Hematopoietic multipotent progenitor cell treated with erythropoietin and hydrocortisone succinate and interleukin-3 and kit ligand, for 6 days (in vitro differentiated cells): ENCODE results near the gene RAD51B.
"Not testable (repeated sequence)": the region's sequence is repeated elsewhere in the genome, so short reads cannot be mapped to it uniquely, and the experiment has no call there.

ENCODE experiments used
- DNase-seq: peaks from one replicate; pipeline ENCODE4 v3.0.0-alpha.2; 2015

RAD51B gene

DNA sequence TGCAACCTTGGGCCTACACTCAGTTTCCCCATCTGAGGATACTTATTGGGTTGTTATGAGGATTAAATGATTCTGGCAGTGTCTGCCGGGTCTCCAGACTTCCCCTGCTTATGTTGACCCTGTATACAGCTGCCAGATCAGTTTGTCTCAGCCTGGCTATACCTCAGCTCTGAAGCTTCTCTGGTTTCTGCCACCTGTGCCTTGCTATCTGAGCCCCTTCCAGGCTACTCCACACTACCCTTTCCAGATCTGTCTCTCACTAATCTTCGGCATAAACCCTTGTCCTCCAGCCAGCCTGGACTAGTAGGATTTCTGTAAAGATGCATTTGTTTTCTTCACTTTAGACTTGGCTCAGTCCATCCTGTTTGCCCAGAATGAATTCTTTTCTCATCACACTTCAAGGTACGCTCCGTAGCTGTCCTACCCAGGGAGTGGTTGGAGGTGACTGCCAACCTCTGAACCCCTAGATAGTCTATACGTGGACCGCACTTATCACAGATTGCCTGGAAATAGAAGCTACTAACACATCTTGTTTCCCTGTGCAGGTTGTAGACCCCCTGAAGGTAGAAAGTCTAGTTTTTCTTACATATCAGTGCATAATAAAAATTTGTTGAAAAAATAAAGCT is 422.4 kb downstream of the RAD51B start:
- no peak for DNase-seq

- no peak for DNase-seq
Measured at GRCh38 chr14:68243450-68244010, 424.0 kb downstream of the RAD51B start.

DNA sequence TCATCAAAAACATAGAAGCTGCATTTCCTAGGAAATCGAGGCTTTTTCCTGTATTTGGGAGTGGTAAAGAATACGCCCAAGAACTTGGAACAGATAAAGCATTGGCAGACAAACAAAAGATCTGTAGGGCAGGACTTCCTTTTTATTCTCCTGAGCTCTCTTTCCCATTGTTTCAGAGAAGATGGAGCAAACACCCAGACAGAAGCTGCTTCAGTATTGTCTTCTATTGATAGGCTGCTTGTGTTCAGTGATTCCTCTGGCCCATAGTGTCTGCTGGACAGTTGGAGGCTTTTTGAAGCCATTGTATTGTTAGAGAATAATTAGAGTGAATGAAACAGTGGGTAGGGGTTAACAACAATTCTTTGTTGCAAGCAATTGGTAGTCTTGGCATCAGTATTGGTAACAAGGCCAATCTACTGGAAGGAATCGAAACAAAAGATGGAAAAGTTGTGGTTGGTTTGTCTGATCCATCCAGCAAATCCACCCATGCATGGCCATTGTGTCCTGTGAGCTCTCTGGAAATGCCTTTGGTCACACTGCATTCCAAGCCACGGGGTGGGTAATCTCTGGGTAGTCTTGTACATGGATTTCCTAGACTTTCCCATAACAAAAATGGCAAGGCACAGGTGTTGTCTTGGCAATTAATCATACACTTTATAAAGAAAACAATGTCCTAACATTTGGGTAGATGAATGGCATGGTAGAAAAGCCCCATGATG is 424.8 kb downstream of the RAD51B start:
- no peak for DNase-seq

- peak; percentile 80 for DNase-seq
Measured at GRCh38 chr14:68245146-68246073, 425.8 kb downstream of the RAD51B start.

GRCh38 chr14:68246074-68246785 is 426.7 kb downstream of the RAD51B start:
- DNase-seq, result peak; percentile 22

DNA sequence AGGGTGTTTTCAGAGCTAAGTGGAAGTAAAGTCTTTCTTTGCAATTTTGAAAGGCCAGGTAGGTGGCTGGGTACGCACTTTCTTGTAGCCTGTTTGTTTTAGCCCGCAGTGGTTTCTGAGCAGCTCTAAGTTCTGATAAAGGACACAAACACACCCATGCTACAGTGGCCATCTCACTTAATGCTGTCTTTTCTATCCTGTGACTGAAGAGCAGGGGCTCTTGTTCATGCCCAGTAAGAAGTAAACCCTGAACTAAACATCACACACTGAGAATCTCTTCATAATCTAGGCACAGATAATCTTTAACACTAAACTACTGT is 427.2 kb downstream of the RAD51B start:
- DNase-seq, result peak; percentile 46

DNA sequence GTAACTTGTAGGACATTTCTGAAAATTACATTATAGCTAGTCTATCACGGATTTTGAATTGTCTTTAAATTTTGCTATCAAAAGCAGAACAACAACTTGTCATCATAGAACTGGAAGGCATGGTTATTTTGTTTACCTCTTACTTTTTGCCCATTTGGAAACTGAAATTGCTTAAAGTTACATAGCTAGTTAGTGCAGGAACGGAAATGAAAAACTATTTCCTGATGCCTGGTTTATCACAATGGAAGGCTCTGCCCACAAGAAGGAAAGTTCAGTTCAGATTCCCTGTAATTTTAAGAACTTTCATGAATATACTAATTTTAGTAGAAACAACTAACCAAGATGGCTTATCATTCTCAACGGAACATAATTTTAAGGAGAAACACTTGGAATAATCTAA is 427.7 kb downstream of the RAD51B start:
- peak; percentile 16 for DNase-seq

DNA sequence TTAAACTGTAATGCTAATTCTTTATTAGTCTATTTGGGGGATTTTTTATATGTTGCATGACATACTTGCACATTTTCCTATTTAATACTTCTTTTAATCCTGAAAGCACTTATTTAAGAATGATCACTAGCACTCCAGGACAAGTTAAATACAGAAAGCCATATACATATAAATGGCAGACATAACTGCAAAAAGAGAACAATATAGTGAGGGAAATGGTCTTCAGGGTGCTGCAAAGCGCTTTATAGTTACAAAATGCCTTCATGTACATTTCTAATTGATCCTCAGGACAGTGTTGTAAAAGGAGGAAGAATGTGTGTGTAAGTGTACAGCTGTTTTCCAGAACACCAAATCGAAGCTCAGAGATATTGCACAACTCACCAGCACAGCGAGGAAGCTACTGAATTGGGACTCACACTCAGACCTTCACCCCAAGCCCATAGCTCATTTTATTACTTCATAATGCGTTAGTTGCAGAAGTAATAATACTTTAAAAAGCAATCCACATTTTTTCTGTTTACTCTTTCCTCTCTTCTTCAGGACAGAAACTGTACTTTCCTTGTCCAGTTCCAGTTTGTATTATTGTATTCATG is 428.2 kb downstream of the RAD51B start:
- DNase-seq, result peak; percentile 36

GRCh38 chr14:68248481-68249255 is 429.1 kb downstream of the RAD51B start:
- DNase-seq, result peak; percentile 79

- no peak for DNase-seq
Measured at GRCh38 chr14:68249661-68250451, 430.3 kb downstream of the RAD51B start.

DNA sequence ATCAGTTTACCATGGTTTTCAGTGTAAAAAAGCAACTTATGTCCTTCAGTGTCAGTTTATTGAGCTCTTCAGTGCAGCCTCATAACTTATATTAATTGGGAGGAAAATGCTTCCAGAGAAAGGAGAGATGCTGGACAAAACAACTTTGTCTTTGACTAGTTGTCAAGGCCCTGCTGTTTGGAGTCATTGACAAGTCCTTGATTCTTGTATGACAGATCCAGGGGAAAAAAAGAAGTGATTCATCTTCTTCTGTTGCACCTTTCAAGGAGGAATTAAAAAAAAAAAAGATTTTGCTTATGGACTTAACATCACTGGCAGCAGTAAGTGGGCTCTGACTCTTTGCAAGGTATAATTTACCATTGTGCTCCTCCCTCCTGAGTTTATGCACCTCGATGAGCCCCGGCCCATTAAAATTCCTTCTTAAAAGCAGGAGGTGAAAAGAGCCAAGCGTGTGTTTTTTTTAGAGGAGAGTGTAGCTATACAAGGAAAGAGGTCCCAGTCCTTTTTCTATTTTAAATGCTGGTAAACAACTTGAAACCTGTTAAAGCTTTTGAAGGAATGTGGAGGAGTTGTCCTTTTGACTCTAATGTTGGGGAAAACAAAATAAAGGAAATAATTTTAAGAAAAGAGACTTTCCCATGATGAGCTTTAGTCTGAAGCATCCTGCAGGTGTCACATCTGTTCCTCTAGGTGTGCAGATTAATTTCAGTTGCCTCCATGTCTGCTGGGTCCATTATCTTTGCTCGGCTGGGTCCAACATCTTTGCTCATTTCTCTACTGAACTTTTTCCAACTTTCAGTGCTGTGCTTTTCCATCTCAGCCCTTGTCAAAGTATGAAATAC is 431.6 kb downstream of the RAD51B start:
- no peak for DNase-seq

DNA sequence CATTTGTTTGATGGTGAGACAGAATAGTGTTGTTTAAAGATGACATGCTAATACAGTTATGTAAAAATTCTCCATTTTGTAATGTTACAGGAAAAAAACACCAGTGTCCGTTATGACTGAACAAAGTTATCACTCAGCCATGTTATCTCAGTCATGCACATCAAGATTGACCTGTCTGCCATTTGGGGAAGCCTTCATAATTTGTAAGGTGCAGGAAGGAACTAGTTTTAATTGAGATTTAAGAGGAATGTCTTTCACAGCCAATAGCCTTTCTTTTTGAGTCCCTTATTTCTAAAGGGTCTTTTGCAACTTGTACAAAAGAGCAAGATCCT is 432.2 kb downstream of the RAD51B start:
- no peak for DNase-seq

DNA sequence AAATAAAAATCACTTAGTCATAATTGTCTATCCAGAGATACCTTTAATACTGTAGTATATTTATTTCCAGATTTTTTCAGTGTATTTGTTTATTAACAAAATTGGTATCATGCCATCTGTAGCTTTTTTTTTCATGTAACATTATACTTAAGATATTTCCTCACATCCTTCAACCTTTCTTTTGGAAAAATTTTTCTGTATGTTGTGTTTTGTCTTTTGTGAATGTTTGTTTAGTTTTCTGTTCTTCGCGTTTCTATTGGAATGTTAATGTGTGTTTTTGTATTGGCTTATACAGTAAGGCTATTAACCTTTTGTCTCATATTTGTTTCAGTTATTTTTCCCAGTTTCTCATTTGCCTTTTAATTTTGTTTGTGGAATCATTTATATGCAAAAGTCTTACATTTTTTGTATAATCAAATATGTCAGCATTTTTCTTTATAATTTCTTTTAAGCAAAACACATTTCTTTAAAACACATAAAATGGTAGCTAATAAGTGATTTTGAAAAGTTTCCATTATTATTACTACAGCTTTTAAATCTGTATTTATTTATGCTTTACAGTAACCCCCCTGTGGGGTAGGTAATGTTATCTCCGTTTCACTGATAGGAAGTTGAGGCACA is 433.7 kb downstream of the RAD51B start:
- no peak for DNase-seq

DNA sequence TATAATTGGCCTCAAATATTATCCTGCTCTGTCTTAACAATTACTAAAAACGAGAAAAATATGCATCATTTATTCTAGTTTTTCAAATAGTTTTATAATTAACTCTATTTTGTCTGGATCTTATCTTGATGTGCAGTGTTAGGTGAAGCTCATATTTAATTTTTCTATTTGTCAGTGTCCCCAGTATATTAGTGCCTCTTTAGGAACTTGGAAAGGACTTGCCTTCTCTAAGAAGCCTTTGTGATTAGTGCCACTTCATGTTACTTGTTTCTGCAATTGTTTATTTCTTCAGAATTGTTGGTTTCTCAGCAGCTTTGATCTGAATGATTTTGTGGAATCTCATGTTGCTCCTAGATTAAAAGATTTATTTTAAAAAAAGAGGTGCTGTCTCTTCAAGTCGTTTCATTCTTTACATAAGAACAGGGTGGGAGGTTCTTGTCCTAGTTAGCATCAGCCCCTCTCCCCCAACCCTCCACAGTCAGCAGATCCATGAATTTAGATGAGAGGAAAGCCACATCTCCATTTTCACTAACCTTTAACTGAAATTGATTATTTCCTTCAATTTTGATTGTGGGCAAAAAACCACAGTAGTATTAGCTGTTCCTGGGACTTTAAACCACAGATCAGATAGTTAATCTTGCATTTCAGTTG is 434.4 kb downstream of the RAD51B start:
- no peak for DNase-seq

GRCh38 chr14:68254669-68255527 is 435.3 kb downstream of the RAD51B start:
- no peak for DNase-seq

DNA sequence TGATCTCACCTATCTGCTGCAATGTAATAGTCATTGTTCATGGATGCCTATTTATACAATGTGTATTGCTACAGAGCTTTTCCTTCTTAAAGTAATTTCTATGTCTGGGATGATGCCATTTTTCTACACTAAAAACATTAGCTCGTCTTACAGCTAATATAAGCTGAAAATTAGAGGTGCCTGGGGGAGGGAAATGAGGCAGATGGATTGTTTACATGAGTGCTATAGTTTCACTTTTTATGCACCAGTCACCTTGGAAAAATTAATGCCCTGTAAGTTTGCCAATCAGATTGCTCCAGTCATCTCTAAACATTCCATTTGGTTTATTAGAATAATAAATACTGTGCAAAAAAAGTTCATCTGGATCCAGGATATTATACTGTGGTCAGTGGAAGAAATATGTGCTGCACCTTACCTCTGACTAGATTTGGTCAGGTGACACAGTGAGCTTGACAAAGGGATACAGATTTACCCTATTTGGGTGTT is 436.2 kb downstream of the RAD51B start:
- DNase-seq, result no peak

DNA sequence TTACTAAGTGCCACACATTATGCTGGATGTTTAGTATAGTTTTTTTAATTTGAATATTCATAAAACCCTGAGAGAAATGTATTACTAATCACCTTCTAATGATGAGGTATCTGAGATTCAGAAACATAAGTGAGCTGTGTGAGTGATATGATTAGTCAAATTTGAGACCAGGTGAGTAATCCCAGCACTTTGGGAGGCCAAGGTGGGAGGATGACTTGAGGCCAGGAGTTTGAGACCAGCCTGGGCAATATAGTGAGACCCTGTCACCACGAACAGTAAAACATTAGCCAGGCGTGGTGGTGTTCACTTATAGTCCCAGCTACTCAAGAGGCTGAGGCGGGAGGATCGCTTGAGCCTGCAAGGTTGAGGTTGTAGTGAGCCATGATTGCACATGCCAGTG is 438.4 kb downstream of the RAD51B start:
- DNase-seq, result no peak

DNA sequence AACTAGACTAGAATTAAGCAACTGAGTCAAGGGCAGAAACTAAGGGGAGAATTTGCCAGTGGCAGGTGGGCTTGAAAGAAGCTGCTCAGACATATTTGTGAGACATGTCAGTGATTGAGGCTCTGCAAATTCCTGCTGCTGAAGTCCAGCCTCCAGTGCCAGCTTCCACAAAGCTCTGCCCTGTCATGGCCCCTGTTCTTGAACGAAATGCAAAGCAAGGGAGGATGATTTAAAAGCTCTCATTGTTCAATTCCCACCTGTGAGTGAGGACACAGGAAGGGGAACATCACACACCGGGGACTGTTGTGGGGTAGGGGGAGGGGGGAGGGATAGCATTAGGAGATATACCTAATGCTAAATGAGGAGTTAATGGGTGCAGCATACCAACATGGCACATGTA is 439.4 kb downstream of the RAD51B start:
- not testable (repeated sequence) for DNase-seq
